HEK293 (cell line): ENCODE measurements around the gene DROSHA.

Experiments
- CTCF ChIA-PET: fragments of 350-600 bp; formaldehyde crosslinking; extraction: SDS; loops from one replicate; lab custom pipeline; 2021; ENCODE audit warnings: antibody characterized with exemption; lab: Yijun Ruan, JAX
- POLR2A ChIA-PET: fragments of 300-600 bp; formaldehyde crosslinking; extraction: SDS; loops from one replicate; lab custom pipeline; 2020; ENCODE audit warnings: antibody characterized with exemption, inconsistent platforms; lab: Yijun Ruan, JAX
- H3K27ac ChIP-seq: fragments of 200-500 bp; sonication (Bioruptor generic); 2 replicates; pipeline ENCODE4 v1.5.1; 2014; ENCODE audit warnings: low read depth, low read length, control low read depth, inconsistent platforms; ENCODE audit errors: extremely low read depth
- H3K36me3 ChIP-seq, 2 experiments: fragments of 200-500 bp in 1 of 2; sonication (Bioruptor generic) in 1 of 2; 1 replicate in 1 of 2; 2 replicates in 1 of 2; pipeline ENCODE4 v1.5.1; 2014 to 2017; ENCODE audit warnings: inconsistent platforms in 2 of 2, low read length in 2 of 2; ENCODE audit not compliant: control insufficient read depth in 2 of 2, insufficient read depth in 1 of 2
- H3K4me1 ChIP-seq: fragments of 200-500 bp; sonication (Bioruptor generic); 2 replicates; pipeline ENCODE4 v1.5.1; 2014; ENCODE audit warnings: mild to moderate bottlenecking, low read length, inconsistent platforms; ENCODE audit not compliant: control insufficient read depth, insufficient read depth
- H3K4me3 ChIP-seq: 2 replicates; pipeline ENCODE4 v1.5.1; 2011; ENCODE audit warnings: low read depth, mild to moderate bottlenecking, control low read depth, low read length, moderate library complexity
- H3K9me3 ChIP-seq: fragments of 200-500 bp; sonication (Bioruptor generic); 2 replicates; pipeline ENCODE4 v1.5.1; 2014; ENCODE audit warnings: low read depth, low read length, inconsistent platforms; ENCODE audit not compliant: control insufficient read depth, insufficient read depth
- AEBP2 ChIP-seq: fragments of 450-650 bp; formaldehyde crosslinking; IDR thresholded peaks from 2 replicates; pipeline ENCODE4 v1.5.1; 2016; ENCODE audit warnings: missing biosample characterization, missing genetic modification characterization, borderline replicate concordance
- GLIS1 ChIP-seq: fragments of 450-650 bp; formaldehyde crosslinking; IDR thresholded peaks from 2 replicates; pipeline ENCODE4 v1.5.1; 2016; ENCODE audit warnings: missing biosample characterization, missing genetic modification characterization
- HIC1 ChIP-seq: fragments of 450-650 bp; formaldehyde crosslinking; IDR thresholded peaks from 2 replicates; pipeline ENCODE4 v1.5.1; 2016; ENCODE audit warnings: missing biosample characterization, missing genetic modification characterization
- HOXA7 ChIP-seq: sonication (generic); formaldehyde crosslinking; IDR thresholded peaks from 2 replicates; pipeline ENCODE4 v1.8.1; 2022; ENCODE audit warnings: missing genetic modification reagents, borderline replicate concordance
- PBX3 ChIP-seq: sonication (generic); formaldehyde crosslinking; IDR thresholded peaks from 2 replicates; pipeline ENCODE4 v1.8.1; 2022; ENCODE audit warnings: mild to moderate bottlenecking, moderate library complexity, missing genetic modification reagents
- PRDM6 ChIP-seq: fragments of 450-650 bp; formaldehyde crosslinking; IDR thresholded peaks from 2 replicates; pipeline ENCODE4 v1.5.1; 2017; ENCODE audit warnings: missing biosample characterization, missing genetic modification characterization
- REST ChIP-seq: fragments of 450-650 bp; formaldehyde crosslinking; IDR thresholded peaks from 2 replicates; pipeline ENCODE4 v1.5.1; 2016; ENCODE audit warnings: missing biosample characterization, missing genetic modification characterization
- WT1 ChIP-seq: fragments of 450-650 bp; formaldehyde crosslinking; IDR thresholded peaks from 2 replicates; pipeline ENCODE4 v1.5.1; 2016; ENCODE audit warnings: missing biosample characterization, missing genetic modification characterization
- ZNF10 ChIP-seq: fragments of 450-650 bp; formaldehyde crosslinking; IDR thresholded peaks from 2 replicates; pipeline ENCODE4 v1.5.1; 2017; ENCODE audit warnings: missing biosample characterization, missing genetic modification characterization
- ZNF121 ChIP-seq: fragments of 450-650 bp; formaldehyde crosslinking; IDR thresholded peaks from 2 replicates; pipeline ENCODE4 v1.5.1; 2016; ENCODE audit warnings: missing biosample characterization, missing genetic modification characterization
- ZNF132 ChIP-seq: fragments of 450-650 bp; formaldehyde crosslinking; IDR thresholded peaks from 2 replicates; pipeline ENCODE4 v1.5.1; 2017; ENCODE audit warnings: missing biosample characterization, missing genetic modification characterization, borderline replicate concordance
- ZNF146 ChIP-seq: fragments of 450-650 bp; formaldehyde crosslinking; IDR thresholded peaks from 2 replicates; pipeline ENCODE4 v1.5.1; 2016; ENCODE audit warnings: missing biosample characterization, missing genetic modification characterization
- ZNF174 ChIP-seq: fragments of 450-650 bp; formaldehyde crosslinking; IDR thresholded peaks from 2 replicates; pipeline ENCODE4 v1.5.0; 2017; ENCODE audit warnings: missing biosample characterization, mild to moderate bottlenecking, missing genetic modification characterization
- ZNF184 ChIP-seq: fragments of 450-650 bp; IDR thresholded peaks from 2 replicates; pipeline ENCODE4 v1.5.1; 2018; ENCODE audit warnings: missing biosample characterization, mild to moderate bottlenecking, missing genetic modification characterization
- ZNF24 ChIP-seq: fragments of 450-650 bp; formaldehyde crosslinking; IDR thresholded peaks from 2 replicates; pipeline ENCODE4 v1.5.1; 2016; ENCODE audit warnings: missing biosample characterization, missing genetic modification characterization
- ZNF354C ChIP-seq: fragments of 450-650 bp; formaldehyde crosslinking; IDR thresholded peaks from 2 replicates; pipeline ENCODE4 v1.5.1; 2016; ENCODE audit warnings: missing biosample characterization, missing genetic modification characterization, low read depth, borderline replicate concordance
- ZNF423 ChIP-seq: fragments of 450-650 bp; formaldehyde crosslinking; IDR thresholded peaks from 2 replicates; pipeline ENCODE4 v1.5.1; 2016; ENCODE audit warnings: missing biosample characterization, missing genetic modification characterization
- ZNF555 ChIP-seq: fragments of 450-650 bp; formaldehyde crosslinking; conservative IDR thresholded peaks from 2 replicates; pipeline ENCODE4 v1.5.1; 2017; ENCODE audit warnings: missing biosample characterization, mild to moderate bottlenecking, missing genetic modification characterization, inconsistent platforms
- ZNF621 ChIP-seq: fragments of 450-650 bp; formaldehyde crosslinking; IDR thresholded peaks from 2 replicates; pipeline ENCODE4 v1.5.1; 2017; ENCODE audit warnings: missing biosample characterization, missing genetic modification characterization
- ZNF629 ChIP-seq: fragments of 450-650 bp; formaldehyde crosslinking; IDR thresholded peaks from 2 replicates; pipeline ENCODE4 v1.5.1; 2017; ENCODE audit warnings: missing biosample characterization, missing genetic modification characterization
- ZNF664 ChIP-seq: fragments of 450-650 bp; formaldehyde crosslinking; IDR thresholded peaks from 2 replicates; pipeline ENCODE4 v1.5.1; 2016; ENCODE audit warnings: missing biosample characterization, missing genetic modification characterization
- ZNF747 ChIP-seq: fragments of 450-650 bp; formaldehyde crosslinking; IDR thresholded peaks from 2 replicates; pipeline ENCODE4 v1.5.1; 2016; ENCODE audit warnings: missing biosample characterization, missing genetic modification characterization
- ZNF785 ChIP-seq: fragments of 450-650 bp; formaldehyde crosslinking; IDR thresholded peaks from 2 replicates; pipeline ENCODE4 v1.5.1; 2016; ENCODE audit warnings: missing biosample characterization, missing genetic modification characterization
- ZNF830 ChIP-seq: fragments of 450-650 bp; IDR thresholded peaks from 2 replicates; pipeline ENCODE4 v1.5.0; 2018; ENCODE audit warnings: missing biosample characterization, missing genetic modification characterization, low read depth, mild to moderate bottlenecking, moderate library complexity

DROSHA gene

GRCh38 chr5:31481531-31482165 is 50.2 kb downstream of the DROSHA start (continued):
- TF ChIP-seq HIC1 (tag by site-specific recombination) (no peak), GLIS1 (tag by site-specific recombination) (no peak), HOXA7 (CRISPR knock-in tag) (no peak), ZNF785 (tag by site-specific recombination) (no peak), ZNF354C (no peak), ZNF10 (no peak), ZNF747 (no peak), ZNF146 (tag by site-specific recombination) (no peak), ZNF555 (no peak), AEBP2 (tag by site-specific recombination) (no peak), PRDM6 (tag by site-specific recombination) (no peak), PBX3 (no peak), ZNF184 (tag by site-specific recombination) (no peak)
- TF ChIP-seq, all 188 proteins: peak for 0

GRCh38 chr5:31479706-31480105 is 52.2 kb downstream of the DROSHA start:
- no peaks in the 10 kb centered on the region for H3K9me3 ChIP-seq
- H3K36me3 ChIP-seq, result peaks cover 41 to 45% of the 10 kb centered on the region in 2 experiments
- H3K4me3 ChIP-seq, result no peak overlapping the region
- no peak overlapping the region for H3K27ac ChIP-seq
- H3K4me1 ChIP-seq, result no peaks in the 10 kb centered on the region
- no peak for TF ChIP-seq ZNF121 (tag by site-specific recombination)
- no peak for TF ChIP-seq ZNF621
- no peak for TF ChIP-seq REST (tag by site-specific recombination)
- TF ChIP-seq ZNF132, result no peak
- TF ChIP-seq ZNF146 (tag by site-specific recombination), result no peak
- TF ChIP-seq ZNF830, result no peak
- no peak for TF ChIP-seq ZNF423
- no peak for TF ChIP-seq ZNF664
- TF ChIP-seq ZNF747, result no peak
- no peak for TF ChIP-seq ZNF24 (tag by site-specific recombination)
- no peak for TF ChIP-seq ZNF629 (tag by site-specific recombination)
- no peak for TF ChIP-seq ZNF174 (tag by site-specific recombination)
- TF ChIP-seq WT1, result no peak
- TF ChIP-seq, all 188 proteins: peak for 0
- ChIA-PET POLR2A (no interaction called here), CTCF (no interaction called here)
